Activated T-cell treated with anti-CD3 and anti-CD28 coated beads for 24 hours (primary cell): ENCODE data around the gene PPHLN1.
"Not testable (repeated sequence)": the region's sequence is repeated elsewhere in the genome, so short reads cannot be mapped to it uniquely, and the experiment has no call there.

Experiments
- DNase-seq: peaks from one replicate; pipeline ENCODE4 v3.0.0-alpha.2; 2020; ENCODE audit warnings: low read depth

PPHLN1 gene

GRCh38 chr12:42322567-42322966 lies 3.4 kb upstream of the PPHLN1 start:
- DNase-seq, result no peak

GRCh38 chr12:42323856-42324255 lies 2.1 kb upstream of the PPHLN1 start:
- DNase-seq, result no peak

DNA sequence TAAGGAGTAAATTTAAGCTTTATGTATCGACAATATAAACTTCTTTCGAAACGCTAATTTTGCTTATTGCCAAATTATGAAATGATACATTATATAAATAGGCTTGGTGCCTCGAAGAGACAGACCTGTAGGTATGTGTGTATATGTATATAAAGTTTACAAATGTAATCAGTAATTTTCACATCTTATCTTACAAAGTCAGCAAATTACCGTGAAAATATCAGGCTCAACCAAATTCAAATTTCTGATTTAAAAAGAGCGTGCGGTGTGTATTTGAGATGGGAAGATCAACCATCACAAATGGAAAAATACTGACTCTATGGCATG lies 678 bp upstream of the PPHLN1 start:
- DNase-seq, result no peak

GRCh38 chr12:42326541-42327226 lies 717 bp downstream of the PPHLN1 start:
- DNase-seq, result peak; percentile 1

GRCh38 chr12:42327227-42327590 lies 1.2 kb downstream of the PPHLN1 start:
- DNase-seq, result no peak

DNA sequence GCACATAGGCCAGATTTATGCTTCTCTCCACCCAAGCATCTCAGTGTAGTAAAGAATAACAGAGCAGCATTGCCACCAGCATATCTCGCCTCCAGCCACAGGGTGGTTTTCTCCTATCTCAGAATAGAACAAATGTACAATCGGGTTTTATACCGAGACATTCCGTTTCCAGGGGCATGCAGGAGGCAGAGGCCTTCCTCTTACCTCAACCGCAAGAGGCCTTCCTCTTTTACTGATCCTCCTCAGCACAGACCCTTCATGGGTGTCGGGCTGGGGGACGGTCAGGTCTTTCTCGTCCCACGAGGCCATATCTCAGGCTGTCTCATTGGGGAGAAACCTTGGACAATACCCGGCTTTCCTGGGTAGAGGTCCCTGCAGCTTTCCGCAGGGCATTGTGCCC lies 4.1 kb downstream of the PPHLN1 start:
- DNase-seq, result not testable (repeated sequence)

- no peak for DNase-seq
Measured at GRCh38 chr12:42332301-42333285, 6.6 kb downstream of the PPHLN1 start.

DNA sequence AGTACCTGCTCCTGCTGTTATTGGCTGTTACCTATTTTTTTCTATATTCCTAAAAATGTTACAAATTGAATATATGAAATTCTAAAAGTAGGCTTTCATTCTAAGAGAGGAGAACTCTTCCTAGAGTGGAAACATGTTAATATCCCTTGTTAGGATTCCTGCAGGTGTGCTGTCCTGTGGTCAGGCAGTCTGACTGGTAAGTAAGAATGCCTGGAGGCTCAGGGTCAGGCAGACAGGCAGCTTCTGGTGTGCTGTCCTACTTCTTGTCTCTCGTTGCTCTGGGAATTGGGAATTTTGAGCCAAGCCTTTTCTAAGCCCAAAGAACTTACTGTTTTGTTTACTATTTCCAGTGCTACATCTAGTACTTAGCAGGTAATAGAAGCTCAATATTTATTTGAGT lies 10.3 kb downstream of the PPHLN1 start:
- DNase-seq, result no peak

- no peak for DNase-seq
Measured at GRCh38 chr12:42338280-42338679, 12.3 kb downstream of the PPHLN1 start.

GRCh38 chr12:42342028-42342427 lies 16.1 kb downstream of the PPHLN1 start:
- DNase-seq, result no peak

GRCh38 chr12:42343721-42344120 lies 17.8 kb downstream of the PPHLN1 start:
- DNase-seq, result no peak

- DNase-seq, result no peak
Measured at GRCh38 chr12:42346403-42347002, 20.5 kb downstream of the PPHLN1 start.

GRCh38 chr12:42349119-42350020 lies 23.4 kb downstream of the PPHLN1 start:
- DNase-seq, result not testable (repeated sequence)

DNA sequence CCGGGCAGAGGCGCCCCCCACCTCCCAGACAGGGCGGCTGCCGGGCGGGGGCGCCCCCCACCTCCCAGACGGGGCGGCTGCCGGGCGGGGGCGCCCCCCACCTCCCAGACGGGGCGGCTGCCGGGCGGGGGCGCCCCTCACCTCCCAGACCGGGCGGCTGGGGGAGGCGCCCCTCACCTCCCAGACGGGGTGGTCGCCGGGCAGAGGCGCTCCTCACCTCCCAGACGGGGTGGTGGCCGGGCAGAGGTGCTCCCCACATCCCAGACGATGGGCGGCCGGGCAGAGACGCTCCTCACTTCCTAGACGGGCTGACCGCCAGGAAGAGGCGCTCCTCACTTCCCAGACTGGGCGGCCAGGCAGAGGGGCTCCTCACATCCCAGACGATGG lies 24.0 kb downstream of the PPHLN1 start:
- not testable (repeated sequence) for DNase-seq

DNA sequence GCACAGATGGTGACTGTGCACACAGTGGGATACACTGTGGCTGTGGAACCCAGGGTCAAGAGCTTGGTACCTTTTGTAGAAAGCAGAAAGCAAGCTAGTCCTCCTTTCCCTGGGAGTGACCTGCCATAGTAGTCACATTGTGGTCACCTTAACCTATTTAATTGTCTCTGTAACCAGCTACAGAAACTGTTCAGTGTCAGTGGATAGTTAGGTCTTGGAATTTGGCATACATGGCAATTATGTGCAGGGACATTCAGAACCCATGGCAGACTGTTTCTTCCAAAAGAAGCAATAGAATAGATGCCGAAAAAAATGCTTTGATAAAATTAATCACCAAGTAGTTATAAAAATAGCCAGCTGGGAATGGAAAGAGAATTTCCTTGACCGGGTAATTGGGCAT lies 30.4 kb downstream of the PPHLN1 start:
- no peak for DNase-seq

DNA sequence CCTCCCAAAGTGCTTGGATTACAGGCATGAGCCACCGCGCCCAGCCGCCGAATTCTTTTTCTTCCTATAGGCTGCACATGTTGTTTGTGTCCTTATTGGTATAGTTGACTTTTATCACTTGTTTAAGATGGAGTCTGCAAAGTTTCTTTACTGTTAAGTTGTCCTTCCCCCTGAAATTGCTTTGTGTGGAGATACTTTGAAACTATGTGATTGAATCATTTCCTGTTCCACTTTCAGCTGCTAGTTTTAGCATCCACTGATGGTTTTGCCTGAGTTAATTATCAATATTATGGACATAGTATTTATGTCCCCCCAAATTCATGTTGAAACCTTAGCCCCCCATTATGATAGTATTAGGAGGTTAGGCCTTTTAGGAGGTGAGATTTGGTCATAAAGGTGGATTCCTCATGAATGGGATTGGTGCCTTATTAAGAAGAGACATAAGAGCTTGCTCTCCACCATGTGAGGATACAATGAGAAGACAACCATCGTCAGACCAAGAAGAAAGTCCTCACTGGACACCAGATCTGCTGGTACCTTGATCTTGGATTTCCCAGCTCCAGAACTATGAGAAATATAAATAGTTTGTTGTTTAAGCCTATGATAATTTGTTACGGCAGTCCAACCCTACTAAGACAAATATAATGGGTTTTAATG lies 34.9 kb downstream of the PPHLN1 start:
- DNase-seq, result no peak

- DNase-seq, result no peak
Measured at GRCh38 chr12:42361909-42362646, 36.1 kb downstream of the PPHLN1 start.

GRCh38 chr12:42362647-42363260 lies 36.8 kb downstream of the PPHLN1 start:
- DNase-seq, result no peak

- no peak for DNase-seq
Measured at GRCh38 chr12:42364692-42365091, 38.7 kb downstream of the PPHLN1 start.

DNA sequence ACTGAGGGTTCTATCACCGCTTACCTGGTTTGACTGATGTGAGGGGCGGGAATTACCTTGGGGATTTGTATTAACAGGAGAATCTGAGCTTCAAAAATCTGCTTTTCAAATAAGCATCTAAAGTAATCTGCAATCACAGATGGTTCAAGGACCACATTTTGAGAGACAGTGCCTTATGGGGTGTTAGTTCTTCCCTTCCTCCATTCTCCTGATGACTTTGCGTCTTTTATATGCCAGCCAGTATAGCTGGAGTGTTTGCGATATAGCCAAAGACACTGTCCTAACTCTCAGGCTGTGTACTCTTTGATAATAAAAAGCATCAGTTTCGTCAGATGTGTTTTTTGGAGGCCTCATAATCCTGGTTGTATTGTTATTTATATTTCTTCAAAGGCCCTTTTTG lies 39.5 kb downstream of the PPHLN1 start:
- no peak for DNase-seq
